ENCODE results near the gene TBC1D2B. TPM values are rescaled to one million over a fixed set of nuclear protein-coding genes. Genes with fewer than 3 reads are reported as not detected.
"Not testable (repeated sequence)": the region's sequence is repeated elsewhere in the genome, so short reads cannot be mapped to it uniquely, and the experiment has no call there.

The TBC1D2B gene
- polyA plus RNA-seq, 1 donor from 2014 or later = 9.4 TPM

DNA sequence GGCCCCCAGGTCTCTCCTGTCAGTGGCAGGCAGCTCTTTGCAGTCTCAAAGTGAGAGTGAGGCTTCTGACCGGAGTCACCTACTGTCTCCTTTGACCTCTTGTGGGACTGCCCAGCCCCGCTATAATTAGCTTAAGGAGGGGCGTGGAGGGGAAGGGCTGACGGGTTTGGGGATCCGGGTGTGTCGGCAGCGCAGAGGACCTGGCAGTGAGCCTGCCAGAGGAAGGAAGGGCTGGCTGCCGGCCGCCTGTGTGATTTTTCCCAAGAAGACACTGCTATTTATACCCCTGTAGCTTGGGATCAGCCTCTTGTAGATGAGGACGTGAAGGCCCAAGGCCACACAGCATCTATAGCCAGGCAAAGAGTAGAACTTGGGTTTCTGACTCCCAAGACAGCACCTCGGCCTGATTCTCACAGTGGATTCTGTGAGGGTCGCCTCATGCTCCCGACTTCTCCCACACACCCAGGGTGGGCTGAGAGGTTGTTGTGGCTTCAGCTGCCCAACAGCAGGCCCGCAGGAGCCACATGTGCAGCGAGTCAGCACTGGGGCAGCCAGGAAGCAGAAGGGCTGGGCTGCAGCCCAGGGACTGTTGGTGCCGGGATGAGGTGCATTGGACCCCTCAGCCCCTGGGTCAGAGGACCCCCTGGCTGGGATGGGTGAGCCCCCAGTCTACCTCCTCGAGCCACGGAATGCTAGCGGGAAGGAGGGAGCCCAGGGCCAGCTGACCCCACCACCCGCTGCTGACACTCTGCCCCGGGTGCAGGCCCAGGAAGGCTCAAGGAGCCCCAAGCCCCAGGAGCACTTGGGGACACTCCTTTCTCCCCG is 104.0 kb downstream of the TBC1D2B start:
- not testable (repeated sequence) for H3K79me2 ChIP-seq (replicated peaks; ENCODE audit: insufficient read depth, low read length); H3K9me3 ChIP-seq (ENCODE audit: low read length); H3K4me3 ChIP-seq (ENCODE audit: low read length); H2AFZ ChIP-seq (ENCODE audit: low read depth, low read length); H3K27ac ChIP-seq (ENCODE audit: low read length); H4K20me1 ChIP-seq (ENCODE audit: insufficient read depth); H3K4me2 ChIP-seq (ENCODE audit: low read length); H3F3A ChIP-seq (ENCODE audit: insufficient read depth, low read length, poor library complexity, severe bottlenecking); H3K36me3 ChIP-seq (ENCODE audit: insufficient read depth, low read length); H3K9ac ChIP-seq (ENCODE audit: low read length); H3K9me2 ChIP-seq (ENCODE audit: insufficient read depth, low read length); H3K27me3 ChIP-seq (ENCODE audit: insufficient read depth, low read depth, low read length)

DNA sequence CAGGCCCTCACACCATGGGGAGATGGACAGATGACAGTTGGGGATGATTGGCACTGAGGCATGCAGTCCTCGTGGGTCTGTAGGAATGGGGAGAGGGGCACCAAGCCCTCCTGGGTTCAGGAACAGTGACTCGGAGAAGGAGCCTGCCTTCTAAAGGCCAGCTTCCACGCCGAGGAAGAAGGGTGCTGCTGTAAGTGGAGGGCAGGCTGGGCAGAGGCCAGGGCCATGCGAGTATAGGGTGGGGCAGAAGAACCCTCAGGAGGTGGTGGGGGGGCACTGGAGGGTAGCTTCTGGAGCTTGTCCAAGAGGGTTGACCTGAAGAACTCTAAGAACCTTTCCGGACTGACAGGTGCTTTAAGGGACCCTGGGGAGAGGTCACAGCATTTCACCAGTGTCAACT is 104.8 kb downstream of the TBC1D2B start:
- not testable (repeated sequence) for H3K4me3 ChIP-seq (ENCODE audit: low read length); H3K9ac ChIP-seq (ENCODE audit: low read length); H2AFZ ChIP-seq (ENCODE audit: low read depth, low read length); H3K27me3 ChIP-seq (ENCODE audit: insufficient read depth, low read depth, low read length); H3K9me2 ChIP-seq (ENCODE audit: insufficient read depth, low read length); H3F3A ChIP-seq (ENCODE audit: insufficient read depth, low read length, poor library complexity, severe bottlenecking); H4K20me1 ChIP-seq (ENCODE audit: insufficient read depth); H3K4me2 ChIP-seq (ENCODE audit: low read length); H3K9me3 ChIP-seq (ENCODE audit: low read length); H3K27ac ChIP-seq (ENCODE audit: low read length); H3K79me2 ChIP-seq (replicated peaks; ENCODE audit: insufficient read depth, low read length); H3K36me3 ChIP-seq (ENCODE audit: insufficient read depth, low read length)

DNA sequence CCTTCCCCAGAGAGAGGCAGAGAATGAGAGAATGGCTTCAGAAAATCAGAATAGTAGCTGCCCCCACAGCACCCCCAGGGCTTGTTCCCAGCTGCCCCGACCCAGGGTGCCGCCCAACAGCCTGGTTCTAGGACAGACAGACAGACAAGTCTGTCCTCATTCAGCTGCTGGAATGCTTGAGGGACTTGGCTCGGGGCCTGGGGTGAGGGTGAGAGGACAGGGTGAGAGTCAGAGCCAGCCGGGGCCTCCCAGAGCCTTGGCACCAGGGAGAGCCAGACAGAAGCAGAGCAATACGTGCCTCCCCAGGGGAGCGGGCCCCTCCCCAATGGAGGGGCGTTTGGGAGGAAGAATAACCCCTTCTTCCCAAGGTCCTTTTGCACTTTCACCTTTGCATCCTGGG is 105.6 kb downstream of the TBC1D2B start:
- not testable (repeated sequence) for H2AFZ ChIP-seq (ENCODE audit: low read depth, low read length); H4K20me1 ChIP-seq (ENCODE audit: insufficient read depth); H3K27me3 ChIP-seq (ENCODE audit: insufficient read depth, low read depth, low read length); H3K36me3 ChIP-seq (ENCODE audit: insufficient read depth, low read length); H3K79me2 ChIP-seq (replicated peaks; ENCODE audit: insufficient read depth, low read length); H3F3A ChIP-seq (ENCODE audit: insufficient read depth, low read length, poor library complexity, severe bottlenecking); H3K27ac ChIP-seq (ENCODE audit: low read length); H3K4me2 ChIP-seq (ENCODE audit: low read length); H3K4me3 ChIP-seq (ENCODE audit: low read length); H3K9me2 ChIP-seq (ENCODE audit: insufficient read depth, low read length); H3K9me3 ChIP-seq (ENCODE audit: low read length); H3K9ac ChIP-seq (ENCODE audit: low read length)

DNA sequence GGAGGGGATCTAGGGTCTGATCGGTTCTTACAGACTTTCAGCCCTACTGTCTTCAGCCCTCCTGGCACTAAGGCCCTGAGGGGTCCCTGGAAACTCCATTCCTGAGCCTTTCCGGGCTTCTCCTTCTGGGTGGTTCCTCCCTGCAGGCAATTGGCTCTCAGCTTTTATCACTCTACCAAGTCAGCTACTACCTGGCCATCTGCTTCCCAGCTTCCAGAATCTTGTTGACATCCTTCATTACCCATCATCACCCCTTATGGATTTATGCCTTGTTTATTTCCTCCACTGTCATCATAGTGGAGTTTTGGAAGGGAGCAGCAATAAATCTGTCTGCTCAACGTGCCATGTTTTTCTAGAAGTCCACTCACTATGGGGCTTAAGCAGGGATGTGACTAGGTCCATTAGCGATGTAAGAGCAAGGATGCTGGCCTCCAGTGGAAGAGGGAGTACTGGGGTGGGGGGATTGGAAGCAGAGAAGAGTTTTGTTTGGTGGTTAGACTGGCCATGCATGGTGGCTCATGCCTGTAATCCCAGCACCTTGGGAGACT is 106.6 kb downstream of the TBC1D2B start:
- H2AFZ ChIP-seq (ENCODE audit: low read depth, low read length); H3K9me3 ChIP-seq (ENCODE audit: low read length); H4K20me1 ChIP-seq (ENCODE audit: insufficient read depth); H3K4me3 ChIP-seq (ENCODE audit: low read length); H3K27me3 ChIP-seq (ENCODE audit: insufficient read depth, low read depth, low read length); H3K4me2 ChIP-seq (ENCODE audit: low read length); H3K27ac ChIP-seq (ENCODE audit: low read length); H3K79me2 ChIP-seq (replicated peaks; ENCODE audit: insufficient read depth, low read length); H3F3A ChIP-seq (ENCODE audit: insufficient read depth, low read length, poor library complexity, severe bottlenecking); H3K36me3 ChIP-seq (ENCODE audit: insufficient read depth, low read length); H3K9me2 ChIP-seq (ENCODE audit: insufficient read depth, low read length); H3K9ac ChIP-seq (ENCODE audit: low read length): not testable (repeated sequence)

DNA sequence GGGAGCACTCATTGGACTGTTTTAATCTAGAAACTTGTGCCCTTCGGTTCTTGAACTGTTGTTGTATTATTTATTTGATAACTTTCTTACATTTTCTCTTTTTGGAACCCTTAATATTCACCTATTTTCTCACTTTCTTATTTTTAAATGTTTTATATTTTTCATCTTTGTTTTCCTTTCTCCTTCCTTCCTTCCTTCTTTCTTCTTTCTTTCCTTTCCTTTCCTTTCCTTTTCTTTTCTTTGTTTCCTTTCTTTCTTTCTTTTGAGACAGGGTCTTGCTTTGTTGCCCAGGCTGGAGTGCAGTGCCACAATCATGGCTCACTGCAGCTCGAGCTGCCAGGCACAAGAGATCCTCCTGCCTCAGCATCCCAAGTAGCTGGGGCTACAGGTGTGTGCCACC is 108.5 kb downstream of the TBC1D2B start:
- H3F3A ChIP-seq (ENCODE audit: insufficient read depth, low read length, poor library complexity, severe bottlenecking) = no peaks in the 10 kb centered on the region
- no peak overlapping the region for H3K27ac ChIP-seq (ENCODE audit: low read length)
- H3K36me3 ChIP-seq (ENCODE audit: insufficient read depth, low read length) = no peaks in the 10 kb centered on the region
- no peak overlapping the region for H3K4me3 ChIP-seq (ENCODE audit: low read length)
- no peak overlapping the region for H2AFZ ChIP-seq (ENCODE audit: low read depth, low read length)
- no peaks in the 10 kb centered on the region for H3K9me3 ChIP-seq (ENCODE audit: low read length)
- TF ChIP-seq MXI1 (conservative IDR thresholded peaks at IDR 0.05; ENCODE audit: poor library complexity, severe bottlenecking) = no peak
- TF ChIP-seq SMC3 (conservative IDR thresholded peaks at IDR 0.05; ENCODE audit: poor library complexity) = no peak
- TF ChIP-seq, protein P1, sequence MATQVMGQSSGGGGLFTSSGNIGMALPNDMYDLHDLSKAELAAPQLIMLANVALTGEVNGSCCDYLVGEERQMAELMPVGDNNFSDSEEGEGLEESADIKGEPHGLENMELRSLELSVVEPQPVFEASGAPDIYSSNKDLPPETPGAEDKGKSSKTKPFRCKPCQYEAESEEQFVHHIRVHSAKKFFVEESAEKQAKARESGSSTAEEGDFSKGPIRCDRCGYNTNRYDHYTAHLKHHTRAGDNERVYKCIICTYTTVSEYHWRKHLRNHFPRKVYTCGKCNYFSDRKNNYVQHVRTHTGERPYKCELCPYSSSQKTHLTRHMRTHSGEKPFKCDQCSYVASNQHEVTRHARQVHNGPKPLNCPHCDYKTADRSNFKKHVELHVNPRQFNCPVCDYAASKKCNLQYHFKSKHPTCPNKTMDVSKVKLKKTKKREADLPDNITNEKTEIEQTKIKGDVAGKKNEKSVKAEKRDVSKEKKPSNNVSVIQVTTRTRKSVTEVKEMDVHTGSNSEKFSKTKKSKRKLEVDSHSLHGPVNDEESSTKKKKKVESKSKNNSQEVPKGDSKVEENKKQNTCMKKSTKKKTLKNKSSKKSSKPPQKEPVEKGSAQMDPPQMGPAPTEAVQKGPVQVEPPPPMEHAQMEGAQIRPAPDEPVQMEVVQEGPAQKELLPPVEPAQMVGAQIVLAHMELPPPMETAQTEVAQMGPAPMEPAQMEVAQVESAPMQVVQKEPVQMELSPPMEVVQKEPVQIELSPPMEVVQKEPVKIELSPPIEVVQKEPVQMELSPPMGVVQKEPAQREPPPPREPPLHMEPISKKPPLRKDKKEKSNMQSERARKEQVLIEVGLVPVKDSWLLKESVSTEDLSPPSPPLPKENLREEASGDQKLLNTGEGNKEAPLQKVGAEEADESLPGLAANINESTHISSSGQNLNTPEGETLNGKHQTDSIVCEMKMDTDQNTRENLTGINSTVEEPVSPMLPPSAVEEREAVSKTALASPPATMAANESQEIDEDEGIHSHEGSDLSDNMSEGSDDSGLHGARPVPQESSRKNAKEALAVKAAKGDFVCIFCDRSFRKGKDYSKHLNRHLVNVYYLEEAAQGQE (IDR thresholded peaks at IDR 0.05; ENCODE audit: borderline replicate concordance) = no peak
- TF ChIP-seq RAD21 (conservative IDR thresholded peaks at IDR 0.05) = no peak
- H4K20me1 ChIP-seq (ENCODE audit: insufficient read depth) = no peaks in the 10 kb centered on the region
- H3K9me2 ChIP-seq (ENCODE audit: insufficient read depth, low read length) = no peaks in the 10 kb centered on the region
- no peak overlapping the region for H3K4me2 ChIP-seq (ENCODE audit: low read length)
- H3K27me3 ChIP-seq (ENCODE audit: insufficient read depth, low read depth, low read length) = no peaks in the 10 kb centered on the region
- H3K79me2 ChIP-seq (replicated peaks; ENCODE audit: insufficient read depth, low read length) = no peaks in the 10 kb centered on the region
- H3K9ac ChIP-seq (ENCODE audit: low read length) = no peak overlapping the region

Data from neural cell (in vitro differentiated cells).